Calu3 (cell line): ENCODE results near the gene BLOC1S5. TPM values are rescaled to one million over a fixed set of nuclear protein-coding genes. Genes with fewer than 3 reads are reported as not detected.

Experiments
- BruUV-seq: library from RNA; stranded (reverse); fragments of 400-500 nt; replicated peaks from 2 replicates; lab custom pipeline; 2021; lab: Mats Ljungman, UMichigan
- CTCF ChIA-PET: fragments of 300-600 bp; sonication (Branson Sonifier 250); formaldehyde crosslinking; loops from one replicate; lab custom pipeline; 2022; ENCODE audit warnings: antibody characterized with exemption; lab: Charles Lee
- DNase-seq: peaks from one replicate; pipeline ENCODE4 v3.0.0; 2022
- H3K27ac Mint-ChIP-seq: one replicate; pipeline ENCODE4 v1.8.0; 2022; ENCODE audit warnings: mixed read lengths; ENCODE audit not compliant: unreplicated experiment
- H3K27me3 Mint-ChIP-seq: one replicate; pipeline ENCODE4 v1.8.0; 2022; ENCODE audit warnings: mixed read lengths; ENCODE audit not compliant: unreplicated experiment
- H3K36me3 Mint-ChIP-seq: one replicate; pipeline ENCODE4 v1.8.0; 2022; ENCODE audit warnings: mild to moderate bottlenecking, moderate library complexity, mixed read lengths; ENCODE audit not compliant: insufficient read depth, unreplicated experiment
- H3K4me1 Mint-ChIP-seq: one replicate; pipeline ENCODE4 v1.8.0; 2022; ENCODE audit warnings: mild to moderate bottlenecking, low read depth, mixed read lengths; ENCODE audit not compliant: unreplicated experiment
- H3K4me3 Mint-ChIP-seq: one replicate; pipeline ENCODE4 v1.8.0; 2022; ENCODE audit warnings: mild to moderate bottlenecking, low read depth, moderate library complexity, mixed read lengths; ENCODE audit not compliant: unreplicated experiment
- H3K9me3 Mint-ChIP-seq: one replicate; pipeline ENCODE4 v1.8.0; 2022; ENCODE audit warnings: low read depth, mixed read lengths; ENCODE audit not compliant: unreplicated experiment
- CTCF ChIP-seq: fragments of 200-600 bp; IDR thresholded peaks from one replicate; pipeline ENCODE4 v1.8.0; 2022; ENCODE audit warnings: antibody characterized with exemption; ENCODE audit not compliant: unreplicated experiment
- intact Hi-C: fragments of 100-400 bp; cut with micrococcal nuclease; formaldehyde crosslinking; loops from one replicate; pipeline ENCODE4 v1.10.0; 2022; ENCODE audit not compliant: unreplicated experiment
- total RNA-seq: library from RNA; stranded (reverse); gene quantifications from 2 replicates; pipeline ENCODE4 v1.2.3, GENCODE V29; 2022

Gene BLOC1S5
- total RNA-seq, 1 experiment from 2014 or later: 8.0 TPM

- BruUV-seq: no TSS peak
- intact Hi-C loops: no loop called here
- Mint-ChIP-seq H3K27me3 (no peaks in the 10 kb centered on the region), H3K27ac (no peak overlapping the region), H3K9me3 (no peaks in the 10 kb centered on the region), H3K4me3 (no peak overlapping the region), H3K36me3 (no peaks in the 10 kb centered on the region), H3K4me1 (no peaks in the 10 kb centered on the region)
- DNase-seq: no peak
- CTCF ChIA-PET: no interaction called here
- no peak for TF ChIP-seq CTCF
Observed at GRCh38 chr6:8027965-8028651, 36.1 kb downstream of the BLOC1S5 start.

- TF ChIP-seq CTCF: no peak
- BruUV-seq: no TSS peak
- CTCF ChIA-PET: no interaction called here
- no peaks in the 10 kb centered on the region for H3K9me3 Mint-ChIP-seq
- intact Hi-C loops: no loop called here
- H3K27me3 Mint-ChIP-seq: no peaks in the 10 kb centered on the region
- H3K36me3 Mint-ChIP-seq: no peaks in the 10 kb centered on the region
- H3K4me3 Mint-ChIP-seq: no peak overlapping the region
- no peaks in the 10 kb centered on the region for H3K4me1 Mint-ChIP-seq
- no peak overlapping the region for H3K27ac Mint-ChIP-seq
- no peak for DNase-seq
Observed at GRCh38 chr6:8026800-8027199, 37.4 kb downstream of the BLOC1S5 start.

- H3K27me3 Mint-ChIP-seq: no peaks in the 10 kb centered on the region
- CTCF ChIA-PET: no interaction called here
- H3K4me3 Mint-ChIP-seq: no peak overlapping the region
- no peaks in the 10 kb centered on the region for H3K9me3 Mint-ChIP-seq
- H3K36me3 Mint-ChIP-seq: no peaks in the 10 kb centered on the region
- no peak overlapping the region for H3K27ac Mint-ChIP-seq
- DNase-seq: no peak
- H3K4me1 Mint-ChIP-seq: no peaks in the 10 kb centered on the region
- intact Hi-C loops: no loop called here
- no peak for TF ChIP-seq CTCF
- no TSS peak for BruUV-seq
Observed at GRCh38 chr6:8025191-8025590, 39.0 kb downstream of the BLOC1S5 start.

GRCh38 chr6:8023638-8024037, 40.6 kb downstream of the BLOC1S5 start:
- Mint-ChIP-seq H3K27ac (no peak overlapping the region), H3K27me3 (no peaks in the 10 kb centered on the region), H3K4me3 (no peak overlapping the region), H3K4me1 (no peaks in the 10 kb centered on the region), H3K9me3 (no peaks in the 10 kb centered on the region), H3K36me3 (no peaks in the 10 kb centered on the region)
- BruUV-seq: no TSS peak
- CTCF ChIA-PET: no interaction called here
- TF ChIP-seq CTCF: no peak
- intact Hi-C loops: no loop called here
- DNase-seq: no peak
